ENCODE results near the gene GMPS.

Gene GMPS

DNA sequence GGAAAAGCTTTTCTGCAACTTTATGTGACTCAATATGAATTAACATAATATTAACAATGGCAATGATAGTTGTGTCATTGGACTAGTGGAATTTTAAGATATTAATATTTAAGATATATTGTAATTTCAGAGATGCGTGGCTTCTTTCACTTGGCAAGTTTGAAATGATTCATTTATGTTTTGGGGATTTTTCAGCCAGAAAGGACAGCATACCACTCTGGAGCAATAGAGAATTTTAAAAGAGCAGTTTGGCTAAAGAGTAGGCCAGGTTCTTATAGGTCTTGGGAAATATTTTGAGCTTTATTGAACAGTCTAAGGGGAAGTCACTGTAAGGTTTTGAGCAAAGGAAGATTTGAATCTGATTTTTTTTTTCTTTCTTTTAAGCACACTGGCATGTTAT, 16.5 kb downstream of the GMPS start:
- Mint-ChIP-seq H3K27ac (no peak overlapping the region), H3K4me1 (ENCODE audit: low read depth) (peaks cover 35% of the 10 kb centered on the region), H3K9me3 (no peaks in the 10 kb centered on the region), H3K36me3 (ENCODE audit: low read depth) (peaks cover 3% of the 10 kb centered on the region), H3K27me3 (ENCODE audit: low read depth) (no peaks in the 10 kb centered on the region), H3K4me3 (no peak overlapping the region)
- DNase-seq (ENCODE audit: low spot score) = no peak

- Mint-ChIP-seq H3K4me1 (ENCODE audit: low read depth) (peaks cover 31% of the 10 kb centered on the region), H3K36me3 (ENCODE audit: low read depth) (peaks cover 14% of the 10 kb centered on the region), H3K9me3 (no peaks in the 10 kb centered on the region), H3K27me3 (ENCODE audit: low read depth) (no peaks in the 10 kb centered on the region), H3K27ac (no peak overlapping the region), H3K4me3 (no peak overlapping the region)
- DNase-seq (ENCODE audit: low spot score) = no peak
Measured at GRCh38 chr3:155889212-155889611, 18.8 kb downstream of the GMPS start.

GRCh38 chr3:155889952-155890351, 19.5 kb downstream of the GMPS start:
- peaks cover 31% of the 10 kb centered on the region for H3K4me1 Mint-ChIP-seq (ENCODE audit: low read depth)
- peaks cover 20% of the 10 kb centered on the region for H3K36me3 Mint-ChIP-seq (ENCODE audit: low read depth)
- no peak overlapping the region for H3K27ac Mint-ChIP-seq
- H3K9me3 Mint-ChIP-seq = no peaks in the 10 kb centered on the region
- no peak overlapping the region for H3K4me3 Mint-ChIP-seq
- DNase-seq (ENCODE audit: low spot score) = no peak
- no peaks in the 10 kb centered on the region for H3K27me3 Mint-ChIP-seq (ENCODE audit: low read depth)

- H3K27me3 Mint-ChIP-seq (ENCODE audit: low read depth) = no peaks in the 10 kb centered on the region
- no peaks in the 10 kb centered on the region for H3K9me3 Mint-ChIP-seq
- no peak overlapping the region for H3K27ac Mint-ChIP-seq
- H3K4me3 Mint-ChIP-seq = no peak overlapping the region
- H3K4me1 Mint-ChIP-seq (ENCODE audit: low read depth) = peaks cover 34% of the 10 kb centered on the region
- H3K36me3 Mint-ChIP-seq (ENCODE audit: low read depth) = peaks cover 25% of the 10 kb centered on the region
- DNase-seq (ENCODE audit: low spot score) = no peak
Measured at GRCh38 chr3:155890671-155891190, 20.3 kb downstream of the GMPS start.

GRCh38 chr3:155891321-155891720, 20.9 kb downstream of the GMPS start:
- Mint-ChIP-seq H3K36me3 (ENCODE audit: low read depth) (peaks cover 25% of the 10 kb centered on the region), H3K27me3 (ENCODE audit: low read depth) (no peaks in the 10 kb centered on the region), H3K4me3 (no peak overlapping the region), H3K4me1 (ENCODE audit: low read depth) (peaks cover 34% of the 10 kb centered on the region), H3K27ac (no peak overlapping the region), H3K9me3 (no peaks in the 10 kb centered on the region)
- no peak for DNase-seq (ENCODE audit: low spot score)

DNA sequence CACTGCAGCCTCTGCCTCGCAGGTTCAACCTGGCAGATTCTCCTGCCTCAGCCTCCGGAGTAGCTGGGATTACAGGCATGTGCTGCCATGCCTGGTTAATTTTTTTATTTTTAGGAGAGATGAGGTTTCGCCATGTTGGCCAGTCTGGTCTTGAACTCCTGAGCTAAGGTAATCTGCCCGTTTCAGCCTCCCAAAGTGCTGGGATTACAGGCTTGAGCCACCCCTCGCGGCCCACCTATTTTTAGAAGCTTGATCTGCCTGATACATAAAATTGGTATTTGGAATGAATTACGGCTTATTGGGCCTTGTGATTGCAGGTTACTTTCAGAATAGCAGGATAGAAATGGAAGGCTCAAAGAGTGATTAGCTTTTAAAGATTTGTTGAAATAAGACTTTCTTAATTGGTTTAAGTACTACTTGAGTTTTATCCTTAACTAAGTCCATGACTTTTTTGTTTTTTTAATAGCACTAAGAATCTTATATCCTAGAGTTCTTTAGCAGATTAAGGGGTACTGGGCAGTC, 25.0 kb downstream of the GMPS start:
- peaks cover 46% of the 10 kb centered on the region for H3K36me3 Mint-ChIP-seq (ENCODE audit: low read depth)
- peaks cover 16% of the 10 kb centered on the region for H3K4me1 Mint-ChIP-seq (ENCODE audit: low read depth)
- no peak overlapping the region for H3K27ac Mint-ChIP-seq
- no peak for DNase-seq (ENCODE audit: low spot score)
- no peaks in the 10 kb centered on the region for H3K9me3 Mint-ChIP-seq
- no peaks in the 10 kb centered on the region for H3K27me3 Mint-ChIP-seq (ENCODE audit: low read depth)
- H3K4me3 Mint-ChIP-seq = no peak overlapping the region

GRCh38 chr3:155906900-155907299, 36.5 kb downstream of the GMPS start:
- no peaks in the 10 kb centered on the region for H3K27me3 Mint-ChIP-seq (ENCODE audit: low read depth)
- H3K36me3 Mint-ChIP-seq (ENCODE audit: low read depth) = peaks cover 46% of the 10 kb centered on the region
- no peak overlapping the region for H3K4me3 Mint-ChIP-seq
- peaks cover 16% of the 10 kb centered on the region for H3K4me1 Mint-ChIP-seq (ENCODE audit: low read depth)
- peaks cover 9% of the 10 kb centered on the region for H3K9me3 Mint-ChIP-seq
- no peak for DNase-seq (ENCODE audit: low spot score)
- H3K27ac Mint-ChIP-seq = no peak overlapping the region

DNA sequence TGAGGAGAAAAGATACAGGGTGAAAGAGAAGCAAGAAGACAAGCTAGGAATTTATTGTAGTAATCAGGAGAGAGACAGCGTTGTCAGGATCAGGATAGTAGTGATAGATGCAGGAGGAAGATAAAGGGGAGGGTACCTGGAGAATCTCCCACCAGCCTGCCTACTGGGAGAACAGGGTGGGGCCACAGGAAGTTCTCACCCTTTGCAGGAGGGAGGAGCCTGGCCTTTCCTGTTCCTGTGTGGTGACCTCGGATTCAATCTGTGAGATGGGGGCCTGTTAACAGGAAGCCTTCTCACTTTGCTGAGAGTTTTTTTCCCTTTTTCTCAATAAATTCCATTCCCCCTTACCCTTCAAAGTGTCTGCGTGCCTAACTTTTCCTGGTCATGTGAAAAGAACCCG, 37.6 kb downstream of the GMPS start:
- peaks cover 9% of the 10 kb centered on the region for H3K9me3 Mint-ChIP-seq
- no peaks in the 10 kb centered on the region for H3K27me3 Mint-ChIP-seq (ENCODE audit: low read depth)
- H3K4me3 Mint-ChIP-seq = peak overlapping the region; percentile 19
- peaks cover 19% of the 10 kb centered on the region for H3K4me1 Mint-ChIP-seq (ENCODE audit: low read depth)
- no peak for DNase-seq (ENCODE audit: low spot score)
- H3K27ac Mint-ChIP-seq = peak overlapping the region; percentile 74
- H3K36me3 Mint-ChIP-seq (ENCODE audit: low read depth) = peaks cover 51% of the 10 kb centered on the region

GRCh38 chr3:155908605-155909004, 38.2 kb downstream of the GMPS start:
- no peak overlapping the region for H3K4me3 Mint-ChIP-seq
- peaks cover 53% of the 10 kb centered on the region for H3K36me3 Mint-ChIP-seq (ENCODE audit: low read depth)
- peak overlapping the region; percentile 74 for H3K27ac Mint-ChIP-seq

DNA sequence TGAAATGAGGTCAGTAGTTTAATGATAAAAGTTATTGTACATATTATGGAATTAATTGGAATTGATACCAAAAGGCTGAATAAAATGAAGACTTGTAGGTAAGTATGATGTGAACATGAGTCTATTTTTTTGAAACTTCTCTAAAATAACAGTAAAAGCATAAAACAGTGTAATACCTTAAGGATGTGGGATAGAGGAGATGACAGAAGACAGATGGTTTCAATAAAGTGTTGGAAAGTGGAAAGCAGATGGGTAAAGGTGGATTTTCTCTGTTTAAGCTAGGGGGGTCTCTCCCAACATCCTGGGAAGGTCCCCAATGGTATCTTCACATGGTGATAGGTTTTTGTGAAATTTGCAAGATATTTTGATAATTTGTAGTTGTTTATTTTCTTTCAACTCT, 41.6 kb downstream of the GMPS start:
- H3K27ac Mint-ChIP-seq = peak overlapping the region; percentile 6
- H3K4me1 Mint-ChIP-seq (ENCODE audit: low read depth) = peaks cover 17% of the 10 kb centered on the region
- no peaks in the 10 kb centered on the region for H3K27me3 Mint-ChIP-seq (ENCODE audit: low read depth)
- no peak overlapping the region for H3K4me3 Mint-ChIP-seq
- H3K36me3 Mint-ChIP-seq (ENCODE audit: low read depth) = peaks cover 62% of the 10 kb centered on the region
- peaks cover 9% of the 10 kb centered on the region for H3K9me3 Mint-ChIP-seq
- no peak for DNase-seq (ENCODE audit: low spot score)

More at GRCh38 chr3:155908605-155909004, 38.2 kb downstream of the GMPS start:
- Mint-ChIP-seq H3K4me1 (ENCODE audit: low read depth) (peaks cover 19% of the 10 kb centered on the region), H3K27me3 (ENCODE audit: low read depth) (no peaks in the 10 kb centered on the region), H3K9me3 (peaks cover 9% of the 10 kb centered on the region)
- no peak for DNase-seq (ENCODE audit: low spot score)

DNA sequence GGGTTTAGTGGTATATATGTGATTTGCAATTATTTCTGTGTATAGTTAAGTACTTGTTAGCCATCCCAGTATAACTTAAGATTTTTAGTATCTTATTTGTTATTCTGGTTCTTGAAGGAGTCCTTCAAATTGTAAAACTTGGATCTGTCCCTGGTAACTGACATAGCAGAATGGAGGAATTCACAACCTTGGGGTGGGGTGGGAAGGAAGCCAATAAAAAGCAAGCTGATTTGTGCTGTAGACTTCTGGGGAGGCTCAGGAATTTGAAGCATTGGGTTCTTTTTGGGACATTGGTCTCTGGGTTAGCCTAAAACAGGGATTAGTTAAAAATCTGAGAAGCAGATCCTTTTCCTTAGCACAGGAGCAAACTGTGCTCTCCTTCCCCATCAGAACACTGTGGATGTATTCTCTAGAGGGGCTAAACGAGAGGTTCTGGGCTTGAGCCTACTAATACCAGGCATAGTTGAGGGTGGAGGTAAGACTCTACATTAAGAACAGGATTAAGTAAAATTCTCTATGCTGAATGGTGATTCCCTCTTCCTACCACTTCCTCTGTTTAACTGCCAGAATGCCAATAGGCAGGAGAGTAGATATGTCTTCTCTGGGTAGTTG, 42.2 kb downstream of the GMPS start:
- no peak for DNase-seq (ENCODE audit: low spot score)

DNA sequence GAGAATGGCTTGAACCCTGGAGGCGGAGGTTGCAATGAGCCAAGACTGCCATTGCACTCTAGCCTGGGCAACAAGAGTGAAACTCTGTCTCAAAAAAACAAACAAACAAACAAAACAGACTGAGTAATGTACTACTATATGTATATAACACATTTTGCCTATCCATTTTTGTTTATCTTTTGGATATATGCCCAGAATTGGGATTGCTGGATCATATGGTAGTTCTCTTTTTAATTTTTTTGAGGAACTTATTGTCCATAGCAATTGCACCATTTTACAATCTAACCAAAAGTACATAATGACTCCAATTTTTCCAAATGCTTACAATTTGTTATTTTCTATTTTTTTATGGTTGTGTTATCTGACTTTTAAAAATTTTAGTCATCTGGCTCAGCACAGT, 47.3 kb downstream of the GMPS start:
- no peaks in the 10 kb centered on the region for H3K27me3 Mint-ChIP-seq (ENCODE audit: low read depth)
- DNase-seq (ENCODE audit: low spot score) = no peak
- H3K4me1 Mint-ChIP-seq (ENCODE audit: low read depth) = peaks cover 3% of the 10 kb centered on the region
- no peak overlapping the region for H3K27ac Mint-ChIP-seq
- peaks cover 45% of the 10 kb centered on the region for H3K36me3 Mint-ChIP-seq (ENCODE audit: low read depth)
- no peak overlapping the region for H3K4me3 Mint-ChIP-seq
- H3K9me3 Mint-ChIP-seq = no peaks in the 10 kb centered on the region

More for the DNA sequence above, 42.2 kb downstream of the GMPS start:
- Mint-ChIP-seq H3K27me3 (ENCODE audit: low read depth) (no peaks in the 10 kb centered on the region), H3K4me1 (ENCODE audit: low read depth) (peaks cover 17% of the 10 kb centered on the region), H3K27ac (no peak overlapping the region), H3K4me3 (no peak overlapping the region), H3K36me3 (ENCODE audit: low read depth) (peaks cover 61% of the 10 kb centered on the region), H3K9me3 (peaks cover 6% of the 10 kb centered on the region)

DNA sequence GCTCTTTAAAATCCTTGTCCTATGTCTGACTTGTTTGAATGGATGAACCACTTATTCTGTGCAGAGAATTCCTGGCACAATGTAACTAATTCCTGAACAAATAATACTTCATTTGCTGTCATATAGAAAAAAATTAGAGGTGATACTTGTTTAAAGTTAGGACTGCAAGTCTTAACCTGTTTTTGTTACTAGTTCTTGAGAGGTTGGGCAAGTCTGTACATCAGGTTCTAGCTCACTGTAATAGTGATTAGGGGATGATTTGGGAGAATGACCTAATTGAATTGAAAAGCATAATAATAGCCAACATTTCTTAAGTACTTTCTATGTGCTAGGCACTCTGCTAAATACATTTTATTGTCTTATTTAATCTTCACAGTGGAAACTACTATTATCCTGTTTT, 49.3 kb downstream of the GMPS start:
- peaks cover 3% of the 10 kb centered on the region for H3K4me1 Mint-ChIP-seq (ENCODE audit: low read depth)
- H3K4me3 Mint-ChIP-seq = no peak overlapping the region
- peaks cover 49% of the 10 kb centered on the region for H3K36me3 Mint-ChIP-seq (ENCODE audit: low read depth)
- no peak for DNase-seq (ENCODE audit: low spot score)
- H3K9me3 Mint-ChIP-seq = no peaks in the 10 kb centered on the region
- H3K27me3 Mint-ChIP-seq (ENCODE audit: low read depth) = no peaks in the 10 kb centered on the region
- H3K27ac Mint-ChIP-seq = no peak overlapping the region

GRCh38 chr3:155921486-155921885, 51.0 kb downstream of the GMPS start:
- Mint-ChIP-seq H3K4me1 (ENCODE audit: low read depth) (peaks cover 3% of the 10 kb centered on the region), H3K27me3 (ENCODE audit: low read depth) (no peaks in the 10 kb centered on the region), H3K9me3 (no peaks in the 10 kb centered on the region), H3K27ac (no peak overlapping the region), H3K4me3 (no peak overlapping the region), H3K36me3 (ENCODE audit: low read depth) (peaks cover 49% of the 10 kb centered on the region)
- no peak for DNase-seq (ENCODE audit: low spot score)

DNA sequence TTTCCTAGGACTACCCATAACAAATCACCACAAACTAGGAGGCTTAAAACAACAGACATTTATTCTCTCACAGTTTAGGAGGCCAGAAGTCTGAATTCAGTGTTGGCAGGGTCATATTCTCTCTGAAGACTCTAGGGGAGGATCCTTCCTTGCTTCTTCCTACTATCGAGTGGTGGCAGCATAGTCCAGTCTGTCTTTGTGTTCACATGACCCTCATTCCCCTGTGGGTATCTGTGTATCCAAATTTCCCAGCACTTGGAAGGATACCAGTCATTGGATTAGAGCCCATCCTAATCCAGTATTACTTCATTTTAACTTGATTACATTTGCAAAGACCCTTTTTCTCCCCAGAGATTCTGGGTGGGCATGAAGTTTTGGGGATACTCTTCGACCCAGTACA, 63.8 kb downstream of the GMPS start:
- Mint-ChIP-seq H3K4me1 (ENCODE audit: low read depth) (no peaks in the 10 kb centered on the region), H3K9me3 (no peaks in the 10 kb centered on the region), H3K27ac (no peak overlapping the region), H3K27me3 (ENCODE audit: low read depth) (no peaks in the 10 kb centered on the region), H3K4me3 (no peak overlapping the region), H3K36me3 (ENCODE audit: low read depth) (peaks cover 46% of the 10 kb centered on the region)
- DNase-seq (ENCODE audit: low spot score) = no peak

All from T-helper 2 cell treated with Interferon-gamma antibody and Interleukin-4, amounts not matched to agents 5 μg/mL and 100 μg/mL, for 36 hours (primary cell).